CD4-positive, alpha-beta T cell treated with Interleukin-6 for 4 hours (primary cell): Measurements from ENCODE around the gene FER.
"Not testable (repeated sequence)": the region's sequence is repeated elsewhere in the genome, so short reads cannot be mapped to it uniquely, and the experiment has no call there.

Experiments
- DNase-seq: peaks from one replicate; pipeline ENCODE4 v3.0.0-alpha.2; 2020; ENCODE audit warnings: mixed read lengths

FER gene

DNA sequence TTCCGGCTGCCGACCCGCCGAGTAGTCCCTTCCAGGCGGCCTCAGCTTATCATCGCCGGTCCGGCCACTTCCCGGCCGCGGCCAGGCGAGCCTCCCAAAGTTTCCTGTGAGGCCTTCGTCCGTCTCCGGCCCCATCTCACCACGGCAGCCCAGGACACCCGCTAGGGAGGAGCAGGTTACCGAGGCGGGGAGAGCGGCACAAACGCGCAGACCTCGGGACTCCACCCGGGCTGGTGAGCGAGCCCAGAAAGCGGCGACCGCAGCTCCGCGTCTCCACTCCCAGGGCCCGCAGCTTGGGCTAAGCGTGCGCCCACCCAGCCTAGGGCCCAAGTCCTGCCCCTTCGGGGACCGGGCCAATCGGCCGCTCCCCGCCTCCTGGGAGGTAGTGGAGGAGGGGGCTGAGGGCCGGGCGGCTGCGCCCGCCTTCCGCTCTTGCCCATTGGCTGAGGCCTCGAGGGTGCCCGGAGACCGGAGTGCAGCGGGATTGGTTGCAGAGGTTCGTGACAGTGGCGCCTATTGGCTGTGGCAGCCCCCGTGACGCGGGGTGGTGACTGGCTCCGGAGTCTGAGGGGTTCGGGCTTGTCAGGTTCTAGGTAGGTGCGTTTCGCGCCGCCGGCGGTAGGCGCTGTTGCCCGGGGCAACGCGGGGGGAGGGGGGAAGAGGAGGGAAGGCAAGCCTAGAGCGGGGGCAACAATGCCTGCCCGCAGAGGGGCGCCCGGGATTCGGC is 867 bp downstream of the FER start:
- peak; percentile 97 for DNase-seq

DNA sequence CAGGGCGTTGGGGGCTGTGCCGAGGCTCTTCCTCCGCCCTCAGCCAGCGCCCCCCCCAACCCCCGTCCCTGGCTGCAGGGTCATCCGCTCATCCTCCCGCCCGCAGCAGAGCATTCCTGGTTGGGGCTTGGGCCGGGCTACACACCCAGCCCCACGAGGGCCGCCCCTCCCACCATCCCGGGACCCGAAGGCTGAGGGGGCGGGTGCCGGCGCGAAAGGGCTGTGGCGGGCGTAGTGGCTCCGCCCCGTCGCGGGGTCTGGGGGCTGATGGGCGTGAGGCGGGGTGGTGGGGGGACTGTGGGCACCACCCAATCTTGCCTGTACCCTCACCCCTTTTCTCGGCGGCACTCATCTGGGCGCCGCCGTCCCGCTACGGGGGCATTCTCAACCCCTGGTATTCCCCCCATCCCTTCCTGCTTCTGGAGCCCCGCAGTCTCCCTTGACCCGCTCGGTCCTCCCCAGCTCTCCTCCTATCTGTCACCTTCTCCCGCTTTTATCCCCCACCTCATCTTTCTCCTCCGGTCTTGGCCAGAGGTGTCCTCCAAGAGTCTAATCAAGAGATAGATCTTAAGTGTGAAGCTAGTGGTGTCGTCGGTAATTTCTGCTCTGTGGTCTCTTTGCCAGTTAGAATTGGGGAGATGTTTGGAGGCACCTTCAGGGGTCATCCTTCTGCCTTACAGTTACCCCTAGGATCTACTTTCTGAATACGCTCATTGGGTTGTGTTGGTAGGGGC is 1.6 kb downstream of the FER start:
- DNase-seq: no peak

GRCh38 chr5:108753331-108753730 is 5.6 kb downstream of the FER start:
- no peak for DNase-seq

DNA sequence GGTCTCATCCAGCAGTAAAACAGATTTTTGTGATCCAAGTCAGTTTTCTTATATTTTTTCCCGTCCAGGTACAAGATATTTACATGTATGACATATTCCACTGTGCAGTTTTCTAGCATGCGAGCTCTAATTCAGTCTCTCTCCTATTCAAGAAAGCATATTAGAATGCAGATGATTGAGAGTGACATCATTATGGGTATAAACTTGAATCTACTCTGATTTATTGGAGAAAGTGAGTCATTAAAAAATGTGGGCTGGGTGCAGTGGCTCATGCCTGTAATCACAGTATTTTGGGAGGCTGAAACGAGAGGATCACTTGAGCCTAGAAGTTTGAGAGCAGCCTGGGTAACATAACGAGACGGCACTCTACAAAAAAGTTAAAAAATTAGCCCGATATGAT is 6.2 kb downstream of the FER start:
- no peak for DNase-seq

GRCh38 chr5:108760512-108760911 is 12.8 kb downstream of the FER start:
- peak; percentile 1 for DNase-seq

DNA sequence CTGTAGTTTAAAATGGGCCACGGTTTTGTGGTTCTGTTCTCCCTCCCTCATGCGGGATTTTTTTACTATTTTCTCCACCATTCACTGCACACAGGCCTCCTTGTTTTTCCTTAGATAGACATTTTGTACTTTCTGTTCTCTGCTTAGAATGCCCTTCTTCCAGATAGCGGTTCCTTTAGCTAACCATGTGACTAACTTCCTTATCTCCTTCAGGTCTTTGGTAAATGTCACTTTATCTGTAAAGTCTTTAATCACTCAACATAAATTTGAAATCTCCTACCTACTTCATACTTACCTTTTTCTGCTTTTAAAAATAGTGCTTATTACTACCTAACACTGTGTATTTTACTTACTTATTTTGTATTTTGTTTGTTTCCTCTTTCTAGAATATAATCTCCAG is 15.0 kb downstream of the FER start:
- DNase-seq: no peak

DNA sequence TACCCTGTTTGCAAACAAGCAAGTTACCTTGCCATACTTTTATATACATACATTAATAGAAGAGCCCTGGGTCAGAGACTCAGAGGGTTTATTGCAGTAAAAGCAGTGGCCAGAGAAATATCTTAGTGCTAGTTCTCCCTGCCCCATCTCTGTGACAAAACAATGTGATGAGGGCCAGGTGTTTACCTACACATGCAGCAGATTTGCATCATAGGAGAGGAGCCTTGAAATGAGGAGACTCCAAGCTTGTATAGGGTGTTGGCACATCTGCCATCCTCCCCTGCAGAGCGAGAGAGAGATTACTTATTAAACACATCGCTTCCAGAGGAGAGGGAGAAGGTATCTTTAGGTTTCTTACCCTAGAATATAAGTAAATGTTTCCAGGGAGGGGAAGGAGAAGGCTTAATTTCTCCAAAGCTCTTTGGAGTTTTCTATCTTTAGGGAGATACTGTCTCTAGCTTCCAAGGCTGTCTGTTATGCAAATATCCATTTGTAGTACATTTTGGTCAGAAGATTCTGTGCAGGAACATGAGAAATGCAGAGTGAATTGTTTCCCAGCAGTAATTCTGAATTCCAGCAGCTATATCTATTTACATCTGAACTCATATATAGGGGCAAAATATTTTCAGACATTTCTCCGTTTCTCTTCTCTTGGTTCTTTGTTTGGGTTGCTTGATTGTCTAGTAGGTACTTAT is 15.7 kb downstream of the FER start:
- DNase-seq: no peak

- DNase-seq: no peak
Observed at GRCh38 chr5:108765647-108766046, 17.9 kb downstream of the FER start.

DNA sequence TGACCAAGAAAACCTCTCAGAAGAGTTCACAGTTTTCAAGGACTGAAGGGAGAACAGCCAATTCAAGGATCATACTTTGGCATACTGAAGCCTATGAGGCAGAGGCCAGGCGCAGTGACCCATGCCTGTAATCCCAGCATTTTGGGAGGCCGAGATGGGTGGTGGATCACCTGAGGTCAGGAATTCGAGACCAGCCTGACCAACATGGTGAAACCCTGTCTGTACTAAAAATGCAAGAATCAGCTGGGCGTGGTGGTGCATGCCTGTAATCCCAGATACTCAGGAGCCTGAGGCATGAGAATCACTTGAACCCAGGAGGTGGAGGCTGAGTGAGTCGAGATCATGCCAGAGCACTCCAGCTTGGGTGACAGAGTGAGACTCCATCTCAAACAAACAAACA is 19.2 kb downstream of the FER start:
- DNase-seq: not testable (repeated sequence)

DNA sequence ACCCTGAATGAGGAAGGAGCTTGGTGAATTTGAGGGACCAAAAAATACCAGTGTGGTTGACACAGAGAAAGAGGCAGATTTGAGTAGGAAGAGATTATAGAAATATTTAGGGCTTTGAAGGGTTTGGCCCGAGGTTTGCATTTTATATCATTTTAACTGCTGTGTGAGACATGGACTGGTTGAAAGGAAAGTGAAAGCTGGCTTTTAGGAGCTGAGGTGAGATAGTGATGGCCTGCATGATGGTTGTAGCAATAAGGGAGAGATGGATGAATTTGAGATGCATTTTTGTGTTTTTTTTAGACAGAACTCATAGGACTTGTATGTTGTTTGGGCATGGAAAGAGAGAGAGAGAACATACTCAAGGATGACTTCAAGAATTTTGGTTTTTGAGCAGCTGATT is 21.7 kb downstream of the FER start:
- DNase-seq: no peak

- no peak for DNase-seq
Observed at GRCh38 chr5:108772626-108773025, 24.9 kb downstream of the FER start.

GRCh38 chr5:108773330-108773729 is 25.6 kb downstream of the FER start:
- no peak for DNase-seq

DNA sequence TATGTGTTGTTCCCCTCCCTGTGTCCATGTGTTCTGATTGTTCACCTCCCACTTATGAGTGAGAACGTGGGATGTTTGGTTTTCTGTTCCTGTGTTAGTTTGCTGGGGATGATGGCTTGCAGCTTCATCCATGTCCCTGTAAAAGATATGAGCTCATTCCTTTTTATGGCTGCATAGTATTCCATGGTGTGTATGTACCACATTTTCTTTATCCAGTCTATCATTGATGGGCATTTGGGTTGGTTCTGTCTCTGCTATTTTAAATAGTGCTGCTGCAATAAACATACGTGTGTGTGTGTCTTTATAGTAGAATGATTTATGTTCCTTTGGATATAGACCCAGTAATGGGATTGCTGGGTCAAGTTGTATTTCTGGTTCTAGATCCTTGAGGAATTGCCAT is 26.4 kb downstream of the FER start:
- DNase-seq: not testable (repeated sequence)

GRCh38 chr5:108777582-108777981 is 29.9 kb downstream of the FER start:
- DNase-seq: not testable (repeated sequence)

DNA sequence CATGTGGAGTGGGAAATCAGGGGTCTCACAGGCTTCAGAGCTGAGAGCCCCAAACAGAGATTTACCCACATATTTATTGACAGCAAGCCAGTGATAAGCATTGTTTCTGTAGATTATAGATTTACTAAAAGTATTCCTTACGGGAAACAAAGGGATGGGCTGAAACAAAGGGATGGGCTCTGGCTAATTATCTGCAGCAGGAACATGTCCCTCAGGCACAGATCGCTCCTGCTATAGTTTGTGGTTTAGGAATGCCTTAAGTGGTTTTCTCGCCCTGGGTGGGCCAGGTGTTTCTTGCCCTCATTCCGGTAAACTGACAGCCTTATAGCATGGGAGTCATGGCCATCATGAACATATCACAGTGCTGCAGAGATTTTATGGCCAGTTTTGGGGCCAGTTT is 36.9 kb downstream of the FER start:
- DNase-seq: not testable (repeated sequence)

- DNase-seq: no peak
Observed at GRCh38 chr5:108786806-108787483, 39.2 kb downstream of the FER start.

DNA sequence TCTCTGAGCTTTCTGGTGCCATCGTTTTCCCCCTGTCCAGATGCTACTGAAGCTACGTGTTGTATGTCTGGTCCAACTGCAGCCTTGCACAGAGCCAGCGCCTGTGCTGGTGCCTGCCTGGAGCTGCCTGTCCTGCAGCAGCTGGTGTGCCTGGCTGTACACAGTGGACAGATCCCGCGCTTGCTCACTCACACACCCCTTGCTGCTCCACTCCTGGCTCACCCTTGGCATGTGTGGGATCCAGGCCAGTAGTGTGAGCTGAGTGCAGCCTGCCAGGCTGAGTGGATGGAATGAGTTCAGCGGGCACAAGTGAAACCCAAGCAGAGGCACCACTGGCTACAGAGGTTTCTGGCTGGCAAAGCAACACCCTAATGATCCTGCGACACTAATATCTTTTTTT is 40.4 kb downstream of the FER start:
- DNase-seq: no peak

DNA sequence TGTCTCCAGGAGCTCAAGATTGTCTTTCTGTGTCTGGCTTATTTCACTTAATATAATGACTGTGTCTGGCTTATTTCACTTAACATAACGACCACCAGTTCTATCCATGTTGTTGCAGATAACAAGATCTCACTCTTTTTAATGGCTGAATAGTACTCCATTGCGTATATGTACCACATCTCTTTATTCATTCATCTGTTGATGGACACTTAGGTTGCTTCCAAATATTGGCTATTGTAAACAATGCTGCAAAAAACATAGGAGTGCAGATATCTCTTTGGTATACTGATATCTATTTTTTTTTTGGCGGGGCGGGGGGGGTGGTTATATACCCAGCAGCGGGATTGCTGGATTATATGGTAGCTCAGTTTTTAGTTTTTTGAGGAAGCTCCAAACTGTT is 45.5 kb downstream of the FER start:
- DNase-seq: no peak

GRCh38 chr5:108794349-108794748 is 46.7 kb downstream of the FER start:
- DNase-seq: not testable (repeated sequence)

- no peak for DNase-seq
Observed at GRCh38 chr5:108797396-108797795, 49.7 kb downstream of the FER start.

GRCh38 chr5:108797986-108798385 is 50.3 kb downstream of the FER start:
- no peak for DNase-seq

- DNase-seq: no peak
Observed at GRCh38 chr5:108798513-108799265, 51.0 kb downstream of the FER start.

- no peak for DNase-seq
Observed at GRCh38 chr5:108801301-108801700, 53.6 kb downstream of the FER start.
